GM04503 (cell line): ENCODE data around the gene MT1F.
"Not testable (repeated sequence)": the region's sequence is repeated elsewhere in the genome, so short reads cannot be mapped to it uniquely, and the experiment has no call there.

ENCODE experiments used
- DNase-seq: peaks from one replicate; pipeline ENCODE4 v3.0.0-alpha.2; 2012; ENCODE audit warnings: low read depth

MT1F gene

DNA sequence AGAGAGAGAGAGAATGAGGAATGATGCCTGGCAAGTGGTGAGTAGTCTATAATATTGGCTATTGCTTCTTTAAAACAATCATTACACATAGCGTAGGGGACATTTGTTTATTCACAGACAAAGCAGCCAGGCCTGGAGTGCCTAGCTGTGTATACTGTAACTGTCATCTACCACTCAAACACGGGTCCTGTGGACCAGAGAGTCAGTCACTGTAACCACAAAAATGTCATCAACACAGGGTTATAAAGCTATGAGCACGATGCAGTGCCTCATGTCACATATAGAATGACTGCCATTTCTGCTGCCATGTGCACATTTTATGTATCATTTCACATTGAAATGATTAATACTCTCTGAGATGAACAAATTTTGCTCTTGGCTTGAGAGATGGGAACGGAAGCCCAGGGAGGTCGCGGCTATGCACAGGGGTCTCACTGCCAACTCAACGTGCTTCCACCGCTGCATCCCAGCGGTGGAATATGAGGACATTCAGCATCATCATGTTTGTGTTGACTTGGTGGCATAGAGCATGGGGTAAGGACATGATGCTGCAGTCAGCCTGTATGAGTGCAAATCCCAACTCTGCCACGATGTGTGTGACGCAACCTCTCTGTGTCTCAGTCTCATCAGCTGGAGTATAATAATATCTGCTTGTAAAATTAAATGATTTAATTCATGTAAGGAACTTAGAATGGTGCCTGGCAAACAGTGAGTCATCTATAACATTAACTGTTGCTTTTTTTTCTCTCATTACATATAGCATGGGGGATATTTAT is 15.2 kb downstream of the MT1F start:
- no peak for DNase-seq

GRCh38 chr16:56673921-56674320 is 16.2 kb downstream of the MT1F start:
- DNase-seq = no peak

- DNase-seq = not testable (repeated sequence)
Measured at GRCh38 chr16:56674570-56674969, 16.8 kb downstream of the MT1F start.

GRCh38 chr16:56675685-56676210 is 18.0 kb downstream of the MT1F start:
- no peak for DNase-seq

DNA sequence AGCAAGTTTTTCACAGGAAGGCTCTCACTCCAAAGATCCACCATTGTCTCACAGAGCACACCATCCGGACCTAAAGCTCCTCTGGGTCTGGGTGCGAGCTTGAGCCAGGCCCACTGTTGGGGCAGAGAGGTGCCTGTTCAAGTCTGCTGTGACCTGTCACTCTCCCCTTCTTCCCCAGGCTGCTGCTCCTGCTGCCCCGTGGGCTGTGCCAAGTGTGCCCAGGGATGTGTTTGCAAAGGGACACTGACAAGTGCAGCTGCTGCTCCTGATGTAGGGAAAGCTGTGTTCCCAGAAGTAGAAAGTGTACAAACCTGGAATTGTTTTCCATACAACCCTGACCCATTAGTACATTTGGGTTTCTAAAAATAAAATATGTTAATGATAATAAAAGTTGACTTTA is 19.7 kb downstream of the MT1F start:
- DNase-seq = no peak

- DNase-seq = no peak
Measured at GRCh38 chr16:56679078-56679730, 21.4 kb downstream of the MT1F start.

- no peak for DNase-seq
Measured at GRCh38 chr16:56679818-56680217, 22.1 kb downstream of the MT1F start.

DNA sequence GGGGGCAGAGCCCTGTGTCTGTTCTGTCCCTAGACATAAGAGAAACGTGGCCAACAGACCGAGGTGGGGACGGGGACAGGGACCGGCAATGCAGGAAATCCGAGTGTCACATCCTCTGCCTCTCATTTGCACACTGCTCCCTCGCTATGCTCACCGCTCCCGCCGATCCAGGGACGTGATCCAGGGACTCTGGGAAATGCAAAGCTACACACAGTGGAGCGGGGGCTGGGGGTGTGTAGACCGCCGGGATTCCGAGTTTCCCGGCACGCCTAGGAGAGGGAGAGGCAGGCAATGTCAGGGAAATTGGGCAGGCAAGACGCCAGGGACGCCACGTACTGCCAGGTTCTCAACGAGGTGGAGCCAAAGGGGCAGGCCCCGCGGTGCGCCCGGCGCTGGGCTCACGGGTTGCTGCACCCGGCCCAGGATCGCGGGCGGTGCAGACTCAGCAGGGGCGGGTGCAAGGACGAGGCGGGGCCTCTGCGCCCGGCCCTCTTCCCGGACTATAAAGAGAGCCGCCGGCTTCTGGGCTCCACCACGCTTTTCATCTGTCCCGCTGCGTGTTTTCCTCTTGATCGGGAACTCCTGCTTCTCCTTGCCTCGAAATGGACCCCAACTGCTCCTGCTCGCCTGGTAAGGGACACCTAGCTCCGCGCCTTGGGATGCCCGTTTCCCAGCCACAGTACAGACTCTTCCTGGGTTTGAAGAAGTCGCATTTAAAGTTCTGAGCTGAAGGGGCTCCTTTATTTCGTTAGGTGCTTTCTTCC is 24.4 kb downstream of the MT1F start, which contains the start of gene MT1X:
TSS of gene MT1X (plus strand) at position 532 of the 764 bp plus-strand sequence. CDS start at position 603, 71 bp downstream.
- peak; percentile 35 for DNase-seq

DNA sequence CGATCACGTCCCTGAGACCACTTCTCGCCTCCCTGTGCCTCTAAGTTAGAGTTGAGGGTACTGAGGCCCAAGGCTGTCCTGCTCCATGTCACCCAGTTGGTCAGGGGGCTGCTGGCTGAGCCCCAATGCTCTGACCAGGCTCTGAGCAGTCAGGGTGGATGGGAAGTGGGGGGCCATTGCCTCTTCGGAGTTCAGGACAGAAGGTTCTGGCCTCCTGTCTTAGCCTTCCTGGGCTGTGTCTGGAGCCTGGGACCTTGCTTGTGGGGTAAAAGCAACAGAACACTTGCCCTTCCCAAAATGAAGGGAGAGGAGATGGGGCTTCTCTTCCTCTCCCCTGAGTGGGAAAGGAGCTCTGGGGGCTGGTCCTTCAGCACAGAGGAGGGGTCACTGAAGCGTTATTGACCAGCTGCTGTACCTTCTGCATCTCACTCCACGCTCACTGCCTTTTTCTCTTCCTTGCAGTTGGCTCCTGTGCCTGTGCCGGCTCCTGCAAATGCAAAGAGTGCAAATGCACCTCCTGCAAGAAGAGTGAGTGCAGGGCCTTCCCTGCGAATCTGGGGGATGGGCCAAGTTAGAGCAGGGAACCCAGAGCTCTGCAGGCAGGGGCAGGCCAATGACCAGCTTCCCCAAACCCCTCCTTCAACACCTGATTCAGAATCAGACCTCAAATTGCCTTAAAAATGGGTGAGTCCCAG is 25.1 kb downstream of the MT1F start:
- DNase-seq = no peak

- DNase-seq = no peak
Measured at GRCh38 chr16:56683424-56684172, 25.8 kb downstream of the MT1F start.

DNA sequence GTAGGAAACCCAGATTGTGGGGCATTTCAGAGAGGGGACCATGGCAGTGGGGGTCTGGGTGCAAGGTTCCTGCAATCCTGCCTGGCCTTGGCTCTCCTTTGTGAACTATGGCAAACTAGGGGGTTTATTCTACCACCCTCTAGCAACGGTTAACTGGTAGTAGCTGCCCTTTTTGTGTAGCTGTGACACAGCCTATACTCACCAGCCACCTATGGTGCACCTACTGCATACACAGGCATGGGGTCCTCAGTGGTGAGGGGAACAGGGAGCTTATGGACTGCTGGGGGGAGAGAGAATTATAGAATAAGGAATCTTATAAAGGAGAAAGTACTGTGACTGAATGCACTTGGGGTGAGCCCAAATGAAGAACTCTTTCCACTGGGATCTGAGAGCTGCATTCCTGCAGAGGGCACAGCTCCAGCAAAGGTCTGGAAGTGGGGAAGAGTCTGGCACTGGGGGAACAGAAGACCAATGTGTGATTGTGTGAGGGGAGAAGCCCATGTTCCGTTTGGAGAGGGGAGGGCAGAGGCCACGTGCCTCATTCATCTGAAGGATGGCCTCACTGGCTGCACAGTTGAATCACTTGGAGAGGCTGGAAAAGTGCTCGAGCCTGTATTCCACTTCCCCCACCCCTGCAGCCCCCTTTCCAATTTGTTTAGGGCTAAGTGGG is 26.6 kb downstream of the MT1F start:
- DNase-seq = no peak

- DNase-seq = no peak
Measured at GRCh38 chr16:56684926-56685590, 27.3 kb downstream of the MT1F start.

DNA sequence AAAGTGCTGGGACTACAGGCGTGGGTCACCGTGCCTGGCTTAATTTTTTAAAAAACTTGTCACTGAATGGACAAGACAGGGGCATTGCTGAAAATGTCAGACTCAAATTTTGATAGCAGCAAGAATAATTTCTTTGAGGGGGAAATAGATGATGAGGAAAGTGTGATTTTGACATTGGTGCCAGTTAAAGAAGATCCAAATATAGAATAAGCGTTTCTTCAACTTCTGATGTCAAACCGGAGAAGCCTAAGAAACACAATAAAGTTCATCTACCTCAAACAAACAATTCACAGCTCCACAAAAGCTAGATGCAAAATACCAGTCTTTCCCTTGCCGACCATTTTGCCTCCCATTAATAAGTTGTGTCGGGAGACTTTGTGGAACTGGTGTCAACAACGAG is 29.0 kb downstream of the MT1F start:
- DNase-seq = no peak

DNA sequence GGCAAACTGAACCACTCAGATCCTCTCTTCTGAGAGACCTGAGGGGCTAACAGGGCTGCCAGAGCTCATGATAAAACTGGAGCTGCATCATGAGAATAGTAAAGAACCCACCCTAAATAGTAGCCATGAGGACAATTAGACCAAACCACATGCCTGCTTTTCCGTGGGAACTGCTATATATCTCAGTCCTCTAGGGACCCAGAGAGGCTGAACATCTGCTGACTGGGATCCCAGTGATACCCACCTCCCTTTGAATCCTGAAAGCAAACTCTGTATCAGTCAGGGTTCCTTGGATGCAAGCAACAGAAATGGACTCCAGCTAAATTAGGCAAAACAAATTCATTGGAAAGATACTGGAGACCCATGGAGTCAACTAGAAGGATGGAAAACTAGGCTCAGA is 31.0 kb downstream of the MT1F start:
- no peak for DNase-seq

GRCh38 chr16:56689171-56689570 is 31.4 kb downstream of the MT1F start:
- no peak for DNase-seq

- DNase-seq = no peak
Measured at GRCh38 chr16:56690420-56691122, 32.8 kb downstream of the MT1F start.

DNA sequence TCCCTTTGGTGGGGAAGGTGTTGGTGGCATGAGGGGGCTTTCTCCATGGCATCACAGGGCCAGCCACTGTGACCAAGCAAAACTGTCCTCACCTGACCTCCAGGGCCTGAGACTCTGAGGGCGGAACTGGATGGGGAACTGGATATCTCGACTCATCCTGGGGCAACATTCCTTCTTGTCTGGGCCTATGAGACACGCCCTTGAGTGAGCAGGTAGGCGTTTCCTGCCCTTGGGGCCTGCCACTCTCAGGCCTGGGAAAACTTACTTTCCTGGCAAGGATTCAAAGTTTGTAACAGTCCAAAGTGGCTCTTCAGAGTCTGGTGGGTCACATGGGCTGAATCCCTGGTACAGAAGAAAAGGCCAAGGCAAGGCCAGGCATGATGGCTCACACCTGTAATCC is 34.1 kb downstream of the MT1F start:
- no peak for DNase-seq

DNA sequence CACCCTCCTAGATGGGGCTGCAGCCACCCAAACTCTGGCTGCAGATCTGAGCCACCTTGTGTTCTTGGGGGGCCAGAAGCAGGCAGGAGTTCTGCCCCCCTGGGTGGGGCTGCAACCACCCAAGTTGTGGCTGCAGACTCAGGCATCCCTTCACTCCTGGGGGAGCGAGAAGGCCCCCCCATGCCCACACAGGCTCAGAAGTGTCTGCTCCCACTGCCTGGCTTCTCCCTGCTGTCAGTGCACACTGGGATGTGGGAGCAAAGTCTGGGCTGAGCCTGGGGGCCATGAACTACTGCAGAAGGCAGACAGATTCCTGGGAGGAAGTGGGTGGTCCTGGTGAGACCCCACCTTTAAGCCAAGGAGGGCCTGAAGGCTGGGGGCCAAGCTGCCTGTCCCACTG is 37.5 kb downstream of the MT1F start:
- DNase-seq = no peak

GRCh38 chr16:56697456-56698155 is 39.8 kb downstream of the MT1F start:
- no peak for DNase-seq
